ENCODE results near the gene CPT1A. TPM values are rescaled to one million over a fixed set of nuclear protein-coding genes. Genes with fewer than 3 reads are reported as not detected.
"Not testable (repeated sequence)": the region's sequence is repeated elsewhere in the genome, so short reads cannot be mapped to it uniquely, and the experiment has no call there.

The CPT1A gene
- polyA plus RNA-seq: 10 to 100 TPM in 1 of 2 donors, 1 to 10 TPM in 1; 8.4 to 13.8 TPM

GRCh38 chr11:68841718-68842426 lies at the start of gene CPT1A:
Gene CPT1A (minus strand): TSS chr11:68841916. CDS start chr11:68815474, 26,442 bp downstream.
- Histone ChIP-seq H3K9me3 (ENCODE audit: control insufficient read depth in 2 of 2, insufficient read depth in 1 of 2, low read depth in 1 of 2, low read length in 1 of 2) (no peaks in the 10 kb centered on the region), H3K27ac (ENCODE audit: low read depth in 2 of 2, low read length in 1 of 2) (peak within 1 kb of the TSS; percentile 89 to 92), H3K36me3 (ENCODE audit: control insufficient read depth in 2 of 2, insufficient read depth in 2 of 2, low read length in 1 of 2) (no peaks in the 10 kb centered on the region), H3K4me1 (ENCODE audit: control insufficient read depth in 2 of 2, insufficient read depth in 2 of 2, low read length in 1 of 2) (peaks cover 6 to 31% of the 10 kb centered on the region in 2 donors), H3K4me3 (ENCODE audit: low read depth in 1 of 2, low read length in 2 of 2) (peak within 1 kb of the TSS; percentile 71 to 82), H3K27me3 (ENCODE audit: control insufficient read depth in 1 of 2, insufficient read depth in 2 of 2, low read length in 2 of 2) (no peaks in the 10 kb centered on the region)
- WGBS, 2 donors: 5 to 6% methylated on average over 63 to 82 of the region's 82 CpGs

- peaks cover 0 to 4% of the 10 kb centered on the region in 2 donors for H3K4me1 ChIP-seq (ENCODE audit: control insufficient read depth in 2 of 2, insufficient read depth in 2 of 2, low read length in 1 of 2)
- H3K27ac ChIP-seq (ENCODE audit: low read depth in 2 of 2, low read length in 1 of 2): peak overlapping the region; percentile 48 to 54
- peaks cover 0 to 14% of the 10 kb centered on the region in 2 donors for H3K36me3 ChIP-seq (ENCODE audit: control insufficient read depth in 2 of 2, insufficient read depth in 2 of 2, low read length in 1 of 2)
- 58 to 64% methylated on average over 17 of the region's 17 CpGs for WGBS, 2 donors
- no peak overlapping the region for H3K4me3 ChIP-seq (ENCODE audit: low read depth in 1 of 2, low read length in 2 of 2)
- H3K9me3 ChIP-seq (ENCODE audit: control insufficient read depth in 2 of 2, insufficient read depth in 1 of 2, low read depth in 1 of 2, low read length in 1 of 2): no peaks in the 10 kb centered on the region
- H3K27me3 ChIP-seq (ENCODE audit: control insufficient read depth in 1 of 2, insufficient read depth in 2 of 2, low read length in 2 of 2): no peaks in the 10 kb centered on the region
Measured at GRCh38 chr11:68890490-68891231, 48.9 kb upstream of the CPT1A start.

GRCh38 chr11:68889948-68890446 lies 48.3 kb upstream of the CPT1A start:
- Histone ChIP-seq H3K27ac (ENCODE audit: low read depth in 2 of 2, low read length in 1 of 2) (no peak overlapping the region), H3K4me3 (ENCODE audit: low read depth in 1 of 2, low read length in 2 of 2) (no peak overlapping the region), H3K36me3 (ENCODE audit: control insufficient read depth in 2 of 2, insufficient read depth in 2 of 2, low read length in 1 of 2) (peaks cover 0 to 14% of the 10 kb centered on the region in 2 donors), H3K27me3 (ENCODE audit: control insufficient read depth in 1 of 2, insufficient read depth in 2 of 2, low read length in 2 of 2) (no peaks in the 10 kb centered on the region), H3K9me3 (ENCODE audit: control insufficient read depth in 2 of 2, insufficient read depth in 1 of 2, low read depth in 1 of 2, low read length in 1 of 2) (no peaks in the 10 kb centered on the region), H3K4me1 (ENCODE audit: control insufficient read depth in 2 of 2, insufficient read depth in 2 of 2, low read length in 1 of 2) (peaks cover 0 to 4% of the 10 kb centered on the region in 2 donors)
- 63 to 64% methylated on average over 18 of the region's 18 CpGs for whole genome bisulfite sequencing, 2 donors

- H3K4me3 ChIP-seq (ENCODE audit: low read depth in 1 of 2, low read length in 2 of 2); H3K27ac ChIP-seq (ENCODE audit: low read depth in 2 of 2, low read length in 1 of 2); H3K27me3 ChIP-seq (ENCODE audit: control insufficient read depth in 1 of 2, insufficient read depth in 2 of 2, low read length in 2 of 2); H3K9me3 ChIP-seq (ENCODE audit: control insufficient read depth in 2 of 2, insufficient read depth in 1 of 2, low read depth in 1 of 2, low read length in 1 of 2); H3K4me1 ChIP-seq (ENCODE audit: control insufficient read depth in 2 of 2, insufficient read depth in 2 of 2, low read length in 1 of 2); H3K36me3 ChIP-seq (ENCODE audit: control insufficient read depth in 2 of 2, insufficient read depth in 2 of 2, low read length in 1 of 2): not testable (repeated sequence)
- WGBS, 2 donors: 95 to 97% methylated on average over 15 of the region's 15 CpGs
Measured at GRCh38 chr11:68884827-68885226, 43.1 kb upstream of the CPT1A start.

GRCh38 chr11:68882391-68882790 lies 40.7 kb upstream of the CPT1A start:
- Histone ChIP-seq H3K9me3 (ENCODE audit: control insufficient read depth in 2 of 2, insufficient read depth in 1 of 2, low read depth in 1 of 2, low read length in 1 of 2) (no peaks in the 10 kb centered on the region), H3K27ac (ENCODE audit: low read depth in 2 of 2, low read length in 1 of 2) (no peak overlapping the region), H3K4me1 (ENCODE audit: control insufficient read depth in 2 of 2, insufficient read depth in 2 of 2, low read length in 1 of 2) (no peaks in the 10 kb centered on the region), H3K36me3 (ENCODE audit: control insufficient read depth in 2 of 2, insufficient read depth in 2 of 2, low read length in 1 of 2) (no peaks in the 10 kb centered on the region), H3K27me3 (ENCODE audit: control insufficient read depth in 1 of 2, insufficient read depth in 2 of 2, low read length in 2 of 2) (no peaks in the 10 kb centered on the region), H3K4me3 (ENCODE audit: low read depth in 1 of 2, low read length in 2 of 2) (no peak overlapping the region)
- 90 to 91% methylated on average over 13 of the region's 13 CpGs for WGBS, 2 donors

- H3K4me3 ChIP-seq (ENCODE audit: low read depth in 1 of 2, low read length in 2 of 2): no peak overlapping the region
- WGBS, 2 donors: 85 to 96% methylated on average over 2 of the region's 2 CpGs
Measured at GRCh38 chr11:68881320-68881719, 39.6 kb upstream of the CPT1A start.

GRCh38 chr11:68880851-68881250 lies 39.1 kb upstream of the CPT1A start:
- H3K36me3 ChIP-seq (ENCODE audit: control insufficient read depth in 2 of 2, insufficient read depth in 2 of 2, low read length in 1 of 2): no peaks in the 10 kb centered on the region
- no peaks in the 10 kb centered on the region for H3K4me1 ChIP-seq (ENCODE audit: control insufficient read depth in 2 of 2, insufficient read depth in 2 of 2, low read length in 1 of 2)
- H3K9me3 ChIP-seq (ENCODE audit: control insufficient read depth in 2 of 2, insufficient read depth in 1 of 2, low read depth in 1 of 2, low read length in 1 of 2): no peaks in the 10 kb centered on the region
- 94 to 97% methylated on average over 5 of the region's 5 CpGs for WGBS, 2 donors
- H3K4me3 ChIP-seq (ENCODE audit: low read depth in 1 of 2, low read length in 2 of 2): no peak overlapping the region
- H3K27ac ChIP-seq (ENCODE audit: low read depth in 2 of 2, low read length in 1 of 2): no peak overlapping the region
- H3K27me3 ChIP-seq (ENCODE audit: control insufficient read depth in 1 of 2, insufficient read depth in 2 of 2, low read length in 2 of 2): no peaks in the 10 kb centered on the region

More at GRCh38 chr11:68881320-68881719, 39.6 kb upstream of the CPT1A start:
- Histone ChIP-seq H3K27me3 (ENCODE audit: control insufficient read depth in 1 of 2, insufficient read depth in 2 of 2, low read length in 2 of 2) (no peaks in the 10 kb centered on the region), H3K27ac (ENCODE audit: low read depth in 2 of 2, low read length in 1 of 2) (no peak overlapping the region), H3K9me3 (ENCODE audit: control insufficient read depth in 2 of 2, insufficient read depth in 1 of 2, low read depth in 1 of 2, low read length in 1 of 2) (no peaks in the 10 kb centered on the region), H3K36me3 (ENCODE audit: control insufficient read depth in 2 of 2, insufficient read depth in 2 of 2, low read length in 1 of 2) (no peaks in the 10 kb centered on the region), H3K4me1 (ENCODE audit: control insufficient read depth in 2 of 2, insufficient read depth in 2 of 2, low read length in 1 of 2) (no peaks in the 10 kb centered on the region)

GRCh38 chr11:68878022-68878421 lies 36.3 kb upstream of the CPT1A start:
- H3K27ac ChIP-seq (ENCODE audit: low read depth in 2 of 2, low read length in 1 of 2): no peak overlapping the region
- WGBS, 2 donors: 78 to 79% methylated on average over 7 of the region's 7 CpGs
- H3K27me3 ChIP-seq (ENCODE audit: control insufficient read depth in 1 of 2, insufficient read depth in 2 of 2, low read length in 2 of 2): no peaks in the 10 kb centered on the region
- no peaks in the 10 kb centered on the region for H3K36me3 ChIP-seq (ENCODE audit: control insufficient read depth in 2 of 2, insufficient read depth in 2 of 2, low read length in 1 of 2)
- no peaks in the 10 kb centered on the region for H3K9me3 ChIP-seq (ENCODE audit: control insufficient read depth in 2 of 2, insufficient read depth in 1 of 2, low read depth in 1 of 2, low read length in 1 of 2)
- H3K4me3 ChIP-seq (ENCODE audit: low read depth in 1 of 2, low read length in 2 of 2): no peak overlapping the region
- H3K4me1 ChIP-seq (ENCODE audit: control insufficient read depth in 2 of 2, insufficient read depth in 2 of 2, low read length in 1 of 2): peaks cover 0 to 3% of the 10 kb centered on the region in 2 donors

- H3K4me1 ChIP-seq (ENCODE audit: control insufficient read depth in 2 of 2, insufficient read depth in 2 of 2, low read length in 1 of 2): peaks cover 0 to 3% of the 10 kb centered on the region in 2 donors
- 66 to 69% methylated on average over 12 of the region's 12 CpGs for WGBS, 2 donors
- H3K9me3 ChIP-seq (ENCODE audit: control insufficient read depth in 2 of 2, insufficient read depth in 1 of 2, low read depth in 1 of 2, low read length in 1 of 2): no peaks in the 10 kb centered on the region
- H3K4me3 ChIP-seq (ENCODE audit: low read depth in 1 of 2, low read length in 2 of 2): no peak overlapping the region
- H3K27me3 ChIP-seq (ENCODE audit: control insufficient read depth in 1 of 2, insufficient read depth in 2 of 2, low read length in 2 of 2): no peaks in the 10 kb centered on the region
- H3K36me3 ChIP-seq (ENCODE audit: control insufficient read depth in 2 of 2, insufficient read depth in 2 of 2, low read length in 1 of 2): no peaks in the 10 kb centered on the region
- no peak overlapping the region for H3K27ac ChIP-seq (ENCODE audit: low read depth in 2 of 2, low read length in 1 of 2)
Measured at GRCh38 chr11:68872216-68873003, 30.7 kb upstream of the CPT1A start.

Data from esophagus (tissue), 2 donors.